Activated CD4-positive, alpha-beta T cell treated with anti-CD3 and anti-CD28 coated beads, Interleukin-2, Interleukin-4, amounts not matched to agents 100 ng/mL and 50 ng/mL, durations not matched to agents 16 hours and 8 hours (primary cell): ENCODE measurements around the gene ARNT2.

Experiments
- DNase-seq: peaks from one replicate; pipeline ENCODE4 v3.0.0-alpha.2; 2020; ENCODE audit warnings: low spot score

ARNT2 gene

DNA sequence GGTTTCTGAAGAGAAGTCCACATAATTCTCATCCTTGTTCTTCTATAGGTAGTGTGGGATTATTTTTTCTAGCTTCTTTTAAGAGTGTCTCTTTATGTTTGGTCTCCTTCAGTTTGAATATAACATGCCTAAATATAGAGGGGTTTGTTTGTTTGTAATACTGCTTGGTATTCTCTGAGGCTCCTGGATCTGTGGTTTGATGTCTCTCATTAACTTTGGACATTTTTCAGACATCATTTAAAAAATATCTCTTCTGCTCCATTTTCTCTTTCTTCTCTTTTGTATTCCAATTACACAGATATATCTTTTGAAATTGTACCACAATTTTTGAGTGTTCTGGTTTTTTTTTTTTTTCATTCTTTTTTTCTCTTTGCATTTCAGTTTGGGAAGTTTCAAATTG is 113.1 kb downstream of the ARNT2 start:
- DNase-seq: no peak

DNA sequence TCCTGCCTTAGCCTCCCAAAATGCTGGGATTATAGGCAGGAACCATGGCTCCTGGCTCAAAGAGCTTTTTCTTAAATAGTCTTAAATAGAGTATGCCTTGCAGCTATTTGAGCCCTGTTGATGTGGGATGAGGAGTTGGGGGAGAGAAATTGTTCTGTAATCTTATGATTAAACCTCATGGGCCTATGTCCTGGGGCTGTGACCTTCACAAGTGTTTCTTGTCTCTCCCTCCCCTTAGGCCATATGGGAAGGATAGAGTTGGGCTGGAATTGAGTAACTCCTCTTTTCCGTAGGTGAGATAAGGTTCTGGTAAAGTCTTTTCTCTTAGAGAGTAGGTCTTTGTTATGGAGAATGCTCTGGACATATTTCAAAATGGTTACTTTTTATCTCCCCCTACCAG is 114.3 kb downstream of the ARNT2 start:
- DNase-seq: no peak

DNA sequence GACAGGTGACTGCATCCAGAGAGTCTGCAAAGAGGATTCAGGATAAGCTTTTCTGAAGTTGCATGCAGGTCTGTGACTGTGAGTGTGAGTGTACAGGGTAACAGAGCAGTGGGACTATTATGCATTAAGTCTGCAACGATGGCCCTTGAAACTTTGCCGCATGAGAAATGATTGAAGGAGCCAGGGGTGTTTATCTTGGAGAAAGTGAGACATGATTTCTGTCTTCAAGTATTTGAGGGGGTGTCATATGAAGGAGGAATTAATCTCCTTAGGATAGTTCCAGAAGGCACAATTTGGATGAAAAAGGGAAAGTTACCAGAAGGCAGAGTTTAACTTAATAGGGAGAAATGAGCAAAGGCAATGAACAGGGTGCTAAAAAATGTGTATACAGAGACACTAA is 119.6 kb downstream of the ARNT2 start:
- DNase-seq: no peak

DNA sequence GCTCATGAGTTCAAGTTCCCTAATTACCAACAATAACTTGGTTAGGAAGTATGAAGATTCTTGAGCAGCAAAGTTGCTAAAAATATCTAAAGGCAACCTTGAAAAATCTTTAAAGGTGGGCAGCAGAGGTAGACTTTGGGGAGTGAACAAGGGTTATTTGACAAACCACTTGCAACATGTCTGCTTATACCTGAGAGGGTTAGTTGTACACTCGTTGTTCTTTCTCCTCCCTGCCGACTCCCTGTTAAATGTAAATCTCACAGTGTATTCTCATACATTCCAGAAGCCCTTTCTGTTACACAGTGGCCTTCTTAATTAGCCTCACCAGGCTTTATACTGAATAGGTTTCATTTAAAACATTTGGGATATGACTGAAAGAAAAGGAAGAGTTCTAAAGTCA is 121.7 kb downstream of the ARNT2 start:
- DNase-seq: no peak

DNA sequence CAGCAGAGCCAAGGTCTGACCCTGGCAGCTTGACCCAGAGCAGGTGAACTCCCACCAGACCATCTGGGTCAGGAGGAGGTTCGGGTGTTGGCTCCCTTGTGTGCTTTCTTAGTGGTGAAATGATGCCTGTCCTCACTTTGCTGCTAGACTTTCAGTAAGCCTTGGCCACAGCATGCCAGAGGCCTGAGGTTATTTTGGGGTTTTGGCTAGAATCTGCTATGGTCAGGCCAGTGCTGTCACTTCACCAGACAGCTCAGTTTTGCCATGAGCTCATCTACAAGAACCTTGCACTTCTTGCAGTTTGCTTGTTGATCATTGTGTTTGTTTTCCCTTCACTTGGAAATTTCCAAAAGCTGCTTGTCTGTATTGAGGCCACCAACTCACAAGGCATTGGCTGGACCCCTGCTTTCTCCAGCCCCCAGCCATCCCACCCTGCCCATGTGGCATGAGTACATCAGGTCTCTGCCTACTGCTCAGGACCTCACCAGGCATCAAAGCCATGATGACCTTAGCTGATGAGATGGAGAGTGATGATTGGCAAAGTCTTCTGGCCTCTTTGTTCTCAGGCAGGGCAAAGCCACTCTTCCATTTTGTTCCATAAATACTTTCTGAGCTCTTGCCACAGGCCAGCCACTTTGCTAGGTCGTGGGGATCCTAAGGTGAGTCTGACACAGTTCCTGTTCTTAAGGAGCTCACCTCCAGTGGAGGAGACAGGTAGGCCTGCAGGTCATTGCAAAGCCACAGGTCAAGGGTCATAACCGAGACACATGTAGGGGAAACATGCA is 122.6 kb downstream of the ARNT2 start:
- no peak for DNase-seq

DNA sequence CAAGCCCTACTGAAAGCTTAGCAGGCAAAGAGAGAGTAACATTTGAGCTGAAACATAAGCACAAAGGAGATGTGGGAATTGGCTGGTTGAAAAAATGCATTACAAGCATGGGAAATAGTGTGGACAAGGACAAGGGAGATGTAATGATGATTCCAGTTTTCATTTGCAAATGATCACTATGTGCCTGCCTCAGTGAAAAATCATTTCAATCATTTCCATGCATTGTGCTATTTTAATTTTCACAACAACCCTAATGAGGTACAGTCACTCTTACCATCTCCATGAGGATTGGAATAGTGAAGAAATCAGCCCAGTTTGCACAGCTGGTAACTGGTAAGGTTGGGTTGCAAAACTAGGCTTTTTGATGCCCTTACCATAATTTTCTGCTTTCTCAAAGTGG is 123.2 kb downstream of the ARNT2 start:
- DNase-seq: no peak

DNA sequence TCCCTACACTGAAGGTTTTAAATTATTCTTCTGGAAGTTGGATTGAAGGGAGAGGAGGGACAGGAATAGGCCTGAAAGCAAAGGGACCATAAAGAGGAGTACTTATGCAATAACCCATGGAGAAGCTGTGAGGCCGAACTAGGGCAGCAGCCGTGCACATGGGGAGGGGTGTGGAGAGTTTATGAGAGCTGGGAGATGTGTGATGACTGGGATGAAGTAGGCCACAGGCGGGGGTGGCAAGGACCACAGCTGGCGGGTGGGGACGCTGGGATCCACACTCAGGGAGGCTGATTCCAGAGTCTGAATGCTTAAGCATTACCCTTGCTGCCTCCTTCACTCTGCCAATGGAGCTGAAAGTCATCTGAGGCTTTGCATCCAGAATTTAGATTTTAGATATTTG is 123.8 kb downstream of the ARNT2 start:
- no peak for DNase-seq

DNA sequence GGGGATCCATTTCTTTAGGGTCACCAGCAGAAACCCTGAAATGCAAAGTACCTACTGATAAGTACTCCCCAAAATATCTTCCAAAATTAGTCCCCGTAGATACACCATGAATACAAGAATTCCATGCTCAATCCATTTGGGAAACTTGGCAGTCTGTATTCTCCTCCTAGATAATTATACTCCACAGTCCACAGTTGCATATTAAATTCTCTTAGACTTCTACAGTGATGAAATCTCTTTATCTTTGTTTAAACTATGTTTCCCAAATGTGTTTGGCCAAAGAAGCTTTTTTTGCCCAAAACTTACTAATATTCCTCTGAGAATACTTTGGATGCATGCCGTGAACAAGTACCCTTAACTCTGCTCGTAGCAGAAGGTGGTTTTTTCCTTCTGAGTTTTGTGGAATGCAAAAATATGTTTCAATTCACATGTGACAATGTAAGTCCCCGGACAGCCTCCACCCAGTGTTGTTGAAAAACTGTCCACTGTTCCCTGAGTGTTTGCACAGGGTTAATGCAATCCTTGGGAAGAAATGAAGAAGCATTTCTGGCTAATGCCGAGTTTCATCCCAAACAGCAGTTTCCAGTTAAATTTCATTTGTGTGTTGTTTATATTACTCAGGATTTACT is 126.7 kb downstream of the ARNT2 start:
- DNase-seq: no peak

DNA sequence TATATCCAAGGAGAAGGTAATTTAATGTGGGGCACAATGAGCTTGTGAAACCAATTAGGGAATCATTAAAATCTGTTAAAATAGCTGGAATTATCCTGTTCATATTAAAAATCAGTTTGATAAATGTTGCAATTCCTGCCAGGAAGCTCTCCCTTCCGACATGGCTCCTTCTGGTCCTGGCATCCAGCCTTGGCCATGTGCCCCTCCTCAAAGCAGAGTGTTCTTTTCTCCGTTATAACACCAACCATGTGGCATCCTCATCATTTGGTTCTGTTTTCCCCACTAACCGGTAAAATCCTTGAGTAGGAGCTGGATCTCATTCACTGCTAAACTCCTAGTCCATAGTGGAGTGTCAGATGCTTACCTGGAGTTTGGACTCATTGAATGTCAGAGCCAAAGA is 127.2 kb downstream of the ARNT2 start:
- no peak for DNase-seq

DNA sequence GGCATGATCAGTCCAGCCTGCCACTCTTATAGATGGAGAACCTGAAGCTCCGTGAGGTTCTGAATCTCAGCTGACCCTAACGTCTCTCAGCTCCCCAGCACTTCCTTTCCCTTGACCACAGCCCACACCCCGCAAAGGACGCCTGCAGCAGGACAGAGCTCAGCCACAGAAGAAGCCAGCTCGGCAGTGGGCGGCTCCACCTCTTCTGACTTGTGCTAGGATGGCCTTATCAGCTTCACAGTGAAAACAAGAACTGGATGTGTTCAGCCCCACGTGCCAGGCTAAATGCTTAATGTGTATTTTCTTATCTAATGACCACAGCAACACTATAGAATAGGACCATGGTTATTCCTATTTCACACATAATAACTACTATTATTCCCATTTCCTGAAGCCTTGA is 127.6 kb downstream of the ARNT2 start:
- DNase-seq: no peak

DNA sequence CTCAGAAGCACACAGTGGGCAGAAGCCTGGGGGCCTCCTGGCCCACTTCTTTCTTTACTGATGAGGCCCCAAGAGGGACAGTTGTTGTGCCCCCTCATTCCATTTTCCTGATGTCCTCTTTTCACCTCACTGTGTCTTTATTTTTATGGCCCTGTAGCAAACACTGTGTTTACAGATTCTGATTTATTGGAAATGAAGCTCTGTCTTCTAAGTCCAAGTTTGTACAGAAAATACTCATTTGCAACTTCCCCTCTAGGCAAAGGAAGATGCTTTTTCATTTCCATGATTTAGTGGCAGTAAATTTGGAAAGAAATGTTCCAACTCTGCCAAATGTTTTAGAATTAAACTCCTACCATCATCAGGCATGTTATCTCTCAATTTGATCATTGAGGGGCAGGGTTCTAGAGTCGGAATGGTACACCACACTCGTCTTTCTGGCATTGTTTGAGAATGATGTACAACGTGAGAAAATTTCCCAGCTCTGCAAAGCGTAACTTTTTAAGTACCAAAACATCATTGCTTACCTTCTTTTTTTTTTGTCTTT is 129.7 kb downstream of the ARNT2 start:
- DNase-seq: no peak

DNA sequence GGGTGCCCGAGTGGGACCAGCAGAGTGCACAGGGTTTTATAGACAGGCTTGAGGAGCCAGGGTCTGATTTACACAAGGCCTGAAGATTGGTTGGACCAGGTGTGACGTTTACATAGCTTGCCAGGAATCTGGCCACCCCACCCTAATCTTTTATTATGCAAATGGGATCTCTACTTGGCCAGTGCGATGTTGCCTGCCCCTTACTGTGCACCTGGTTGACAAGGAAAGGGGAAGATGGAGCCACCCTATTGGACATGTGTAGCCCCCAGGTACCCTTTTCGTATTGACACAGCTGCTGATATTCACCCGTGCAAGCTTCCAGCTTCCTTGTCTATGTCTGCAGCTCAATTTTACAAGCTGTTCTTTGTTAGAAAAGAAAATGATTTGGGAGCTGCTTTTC is 132.0 kb downstream of the ARNT2 start:
- no peak for DNase-seq

DNA sequence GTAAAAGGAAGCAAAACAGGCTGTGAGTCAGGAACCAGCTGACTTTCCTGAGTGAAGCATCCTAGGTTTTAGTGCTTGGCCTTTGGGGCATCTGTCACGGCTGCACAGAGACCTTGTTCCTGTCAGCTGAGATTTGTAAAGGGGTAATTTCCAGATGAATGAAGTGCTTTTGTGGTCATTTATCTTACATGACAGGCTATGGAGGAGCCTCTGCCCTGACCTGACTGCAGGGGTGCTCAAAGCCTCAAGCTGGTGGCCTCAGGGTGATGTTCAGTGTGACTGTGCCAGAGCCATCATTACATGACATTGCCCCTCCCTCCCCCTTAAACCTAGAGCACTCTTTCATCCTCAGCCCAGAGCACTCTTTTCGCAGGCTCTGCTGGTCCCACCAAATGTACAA is 132.5 kb downstream of the ARNT2 start:
- DNase-seq: no peak

DNA sequence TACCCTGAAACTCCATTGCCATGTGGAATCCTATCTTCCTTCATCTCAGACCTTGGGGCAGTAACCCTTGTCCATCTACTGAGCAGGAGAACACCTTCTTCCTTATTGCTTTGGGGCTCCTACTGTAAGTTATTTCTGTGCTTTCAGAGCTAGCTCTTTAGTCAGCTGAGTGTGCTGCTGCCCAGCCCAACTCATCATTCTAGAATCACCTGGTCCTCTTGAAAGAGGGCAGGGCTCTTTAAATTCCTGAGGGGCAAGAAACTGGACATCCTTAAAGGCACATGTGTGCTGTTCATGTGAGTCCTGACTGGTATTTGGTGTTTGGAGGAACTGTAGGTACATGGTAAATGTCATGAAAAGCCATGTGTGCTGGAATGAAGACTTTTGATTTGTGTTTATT is 140.9 kb downstream of the ARNT2 start:
- DNase-seq: no peak

DNA sequence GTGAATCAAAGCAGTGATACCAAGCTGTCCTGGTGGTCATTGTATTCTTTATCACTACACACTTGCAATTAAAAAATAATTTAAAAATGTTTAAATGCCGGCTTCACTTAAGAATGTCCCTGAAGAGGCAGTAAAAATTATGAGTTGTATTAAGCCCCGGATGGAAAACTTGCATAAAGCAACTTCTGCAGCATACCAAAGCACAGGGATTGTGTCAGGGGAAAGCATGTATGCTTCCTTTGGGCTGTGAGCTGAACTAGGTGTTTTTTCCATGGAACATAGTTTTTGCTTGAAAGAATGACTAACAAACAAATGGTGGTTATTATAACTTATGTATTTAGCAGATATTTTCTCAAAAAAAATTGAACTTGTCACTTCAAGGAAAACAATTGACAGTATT is 143.1 kb downstream of the ARNT2 start:
- DNase-seq: no peak

DNA sequence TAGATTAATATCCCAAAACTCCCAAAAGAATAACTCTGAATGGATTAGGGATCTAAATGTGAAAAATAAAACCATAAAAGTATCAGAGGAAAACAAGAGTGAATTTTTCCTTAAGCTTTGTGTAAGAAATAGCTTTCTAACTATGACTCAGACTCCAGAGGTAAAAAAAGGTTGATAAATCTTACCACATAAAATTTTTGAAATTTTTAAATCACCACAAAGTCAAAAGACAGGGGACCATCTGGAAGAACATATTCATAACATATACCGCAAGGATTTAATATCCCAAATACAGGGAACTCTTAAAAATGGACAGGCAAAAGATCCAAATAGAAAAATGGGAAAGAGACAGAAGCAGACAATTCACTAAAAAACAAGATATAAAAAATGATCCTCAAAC is 145.0 kb downstream of the ARNT2 start:
- no peak for DNase-seq

DNA sequence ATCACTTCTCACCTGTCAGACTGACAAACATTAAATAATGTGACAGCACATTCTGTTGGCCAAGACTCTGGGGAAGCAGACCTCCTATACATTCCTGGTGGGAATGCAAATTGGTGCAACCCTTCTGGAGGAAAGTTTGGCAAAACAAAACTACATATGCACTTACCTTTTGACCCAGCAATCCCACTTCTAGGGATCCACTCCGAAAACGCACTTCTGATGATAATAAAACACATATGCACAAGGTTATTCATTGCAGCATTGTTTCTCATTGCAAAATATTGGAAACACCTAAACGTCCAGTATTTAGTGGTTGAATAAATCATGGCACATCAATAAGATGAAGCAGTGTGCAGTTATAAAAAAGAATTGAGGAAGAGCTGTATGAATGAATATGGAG is 145.5 kb downstream of the ARNT2 start:
- DNase-seq: no peak

DNA sequence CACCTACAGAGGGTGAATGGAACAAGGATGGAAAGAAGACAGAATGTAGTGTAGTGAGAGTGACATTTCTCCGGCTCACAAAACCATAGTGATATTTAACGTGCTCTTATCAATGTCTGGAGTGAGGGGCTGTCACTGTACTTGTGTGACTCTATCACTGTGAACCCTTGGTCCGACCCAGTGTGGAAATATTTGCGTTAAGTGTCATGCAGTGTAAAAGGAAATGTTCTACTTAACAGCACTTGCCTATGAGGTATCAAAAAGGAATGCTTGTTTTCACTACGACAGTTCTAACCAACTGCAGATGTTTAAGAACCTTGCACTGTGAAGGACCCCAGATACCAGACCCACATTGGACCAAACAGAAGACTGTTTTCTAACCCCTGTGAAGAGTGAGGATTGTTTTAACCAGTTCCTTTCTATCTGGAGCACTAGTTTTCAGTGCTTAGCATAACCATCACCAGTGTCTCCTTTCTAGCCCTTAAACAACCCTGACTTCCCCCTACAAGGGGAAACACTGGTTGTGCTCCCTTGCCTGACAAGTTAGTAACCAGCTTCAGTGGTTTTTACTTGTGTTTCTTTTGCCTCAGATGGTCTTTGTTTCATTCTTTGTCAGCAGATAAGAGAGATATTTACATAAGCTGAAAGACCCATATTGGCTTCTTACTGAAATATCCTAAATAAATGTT is 146.2 kb downstream of the ARNT2 start:
- peak; percentile 6 for DNase-seq

DNA sequence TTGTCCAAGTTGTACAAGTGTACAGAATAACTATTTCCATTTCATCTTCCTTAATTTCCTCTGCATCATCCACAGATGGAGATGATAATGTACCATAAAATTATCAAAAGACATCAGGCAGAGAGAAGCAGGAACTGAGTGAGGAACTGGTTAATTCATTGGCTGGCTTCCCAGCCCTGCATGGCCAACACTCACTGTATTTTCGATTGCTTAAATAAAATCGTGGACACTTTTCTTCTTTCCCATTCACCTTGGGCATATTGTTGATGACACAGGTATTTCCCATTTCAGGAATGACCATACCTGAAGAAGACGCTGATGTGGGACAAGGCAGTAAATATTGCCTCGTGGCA is 146.7 kb downstream of the ARNT2 start:
- no peak for DNase-seq

DNA sequence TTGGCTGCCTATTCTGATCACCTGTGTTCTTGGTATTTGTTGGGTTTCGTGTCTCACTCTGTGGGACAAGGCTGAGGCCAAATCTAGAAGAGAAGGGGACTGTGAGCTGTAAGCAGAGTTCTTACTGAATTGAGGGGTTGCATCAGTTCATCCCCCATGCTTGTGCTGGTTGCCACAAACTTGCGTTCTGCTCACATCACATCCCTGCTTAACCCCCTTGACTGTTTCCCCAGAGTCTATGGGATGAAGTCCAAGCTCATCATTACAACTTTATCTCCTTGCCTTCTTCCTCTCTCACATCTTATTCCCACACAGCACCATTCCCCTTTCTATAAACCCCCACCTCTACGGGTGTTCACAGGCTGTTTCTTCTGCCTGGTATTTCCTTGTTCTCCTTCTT is 147.2 kb downstream of the ARNT2 start:
- no peak for DNase-seq

DNA sequence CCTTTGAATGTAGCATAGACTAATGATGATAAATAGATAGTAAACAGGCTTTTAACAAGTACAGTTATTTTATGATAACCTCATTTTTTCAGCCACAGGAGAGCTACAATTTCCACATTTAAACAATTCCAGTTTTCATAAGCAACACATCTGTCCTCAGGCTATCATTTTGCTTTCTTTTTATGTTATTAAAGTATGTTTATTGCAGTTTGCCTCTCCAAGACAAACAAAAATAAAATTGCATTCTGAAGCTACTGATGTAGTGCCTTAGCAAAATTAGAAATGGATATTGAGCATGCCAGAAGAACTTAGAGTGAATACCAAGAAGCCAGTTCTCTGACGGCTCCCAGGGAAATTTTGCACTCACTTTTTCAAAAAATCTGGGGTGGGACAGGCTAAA is 150.4 kb downstream of the ARNT2 start:
- DNase-seq: no peak

DNA sequence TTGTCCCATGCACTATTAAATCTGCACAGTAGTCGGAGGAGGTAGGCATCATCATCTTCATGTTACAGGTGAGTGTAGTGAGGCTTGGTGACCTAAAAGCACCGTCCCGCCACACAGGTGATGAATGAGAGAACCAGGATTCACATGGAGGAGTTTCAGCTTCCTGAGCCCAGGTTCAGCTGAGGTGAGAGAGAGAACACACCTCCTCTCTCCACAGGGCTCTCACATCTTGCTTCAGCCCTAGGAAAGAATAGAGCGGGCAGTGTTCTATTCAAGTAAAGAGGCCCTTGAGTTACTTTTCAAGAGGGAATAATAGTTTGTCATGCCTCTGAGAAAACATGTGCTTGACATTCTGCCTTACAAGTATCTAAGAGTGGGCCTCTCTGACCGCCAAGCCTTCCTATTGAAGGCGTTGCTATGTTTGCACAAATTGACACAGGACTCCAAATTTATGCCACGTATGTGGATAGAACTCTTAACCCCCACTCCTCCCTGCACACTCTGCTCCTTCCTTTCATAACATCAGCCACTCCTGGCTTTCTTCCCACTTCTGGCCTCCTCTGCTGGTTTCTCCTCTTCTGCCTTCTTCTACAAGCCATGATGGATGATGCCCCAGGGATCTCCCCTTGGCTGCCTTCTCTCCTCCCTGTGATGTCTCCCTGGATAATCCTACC is 152.6 kb downstream of the ARNT2 start:
- DNase-seq: no peak
